ENCODE data around the gene TOX4. TPM values are rescaled to one million over a fixed set of nuclear protein-coding genes. Genes with fewer than 3 reads are reported as not detected.

Gene TOX4
- total and polyA plus RNA-seq, 2 donors (not counting 1 experiment from before 2014, with no cell fraction given): 33.6 to 74.1 TPM

DNA sequence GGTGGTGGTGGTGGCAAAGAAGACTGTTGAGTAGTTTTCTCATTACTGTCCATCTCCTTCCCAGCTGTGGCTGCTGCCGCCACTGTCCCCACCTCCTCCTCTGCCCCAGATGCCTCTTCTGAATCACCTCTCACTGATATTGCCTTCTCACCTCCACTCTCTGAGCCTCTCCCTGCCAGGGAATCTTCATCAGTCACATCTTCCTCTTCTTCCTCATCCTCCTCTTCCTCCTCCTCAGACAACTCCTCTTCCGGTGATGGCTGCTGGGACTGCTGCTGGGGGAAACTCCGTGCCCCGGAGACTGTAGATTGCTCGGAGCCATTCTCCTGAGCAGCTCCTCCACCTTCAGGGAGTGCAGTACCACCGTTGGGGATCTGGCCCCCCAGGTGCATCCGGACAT lies 46.2 kb downstream of the TOX4 start:
- CTCF ChIA-PET: interaction anchor here (0.8 kb wide), 1 partner anchor 13 kb away, joined by 4 read pairs; the partner anchor contains the start of gene METTL3

More for the DNA sequence above, 46.2 kb downstream of the TOX4 start:
- Mint-ChIP-seq H3K27ac (no peak overlapping the region), H3K4me1 (peaks cover 12% of the 10 kb centered on the region), H3K27me3 (peaks cover 32% of the 10 kb centered on the region), H3K9me3 (ENCODE audit: insufficient read depth) (no peaks in the 10 kb centered on the region), H3K4me3 (no peak overlapping the region)
- Histone ChIP-seq H2AFZ (ENCODE audit: insufficient read depth, low read depth, low read length, poor library complexity, severe bottlenecking) (no peak overlapping the region), H3K79me2 (ENCODE audit: control insufficient read depth, insufficient read depth, low read length) (no peaks in the 10 kb centered on the region), H4K20me1 (ENCODE audit: control insufficient read depth, insufficient read depth, low read length, poor library complexity, severe bottlenecking) (no peaks in the 10 kb centered on the region), H3K4me1 (ENCODE audit: control insufficient read depth in 2 of 2, insufficient read depth in 2 of 2, low read length in 2 of 2) (peaks cover 8 to 11% of the 10 kb centered on the region in 2 donors), H3K4me2 (replicated peaks; ENCODE audit: low read depth, low read length, poor library complexity, severe bottlenecking) (no peak overlapping the region), H3K27me3 (replicated peaks in 1 of 4; ENCODE audit: control extremely low read depth in 1 of 4, control insufficient read depth in 3 of 4, insufficient read depth in 4 of 4, low read length in 3 of 4) (peaks cover 0 to 9% (median 2%) of the 10 kb centered on the region in 4 experiments), H3K27ac (ENCODE audit: low read length in 2 of 2) (no peak overlapping the region), H3K4me3 (ENCODE audit: control extremely low read depth in 1 of 5, extremely low read depth in 1 of 5, insufficient read depth in 1 of 5, low read depth in 2 of 5, low read length in 4 of 5) (no peak overlapping the region), H3K36me3 (replicated peaks in 1 of 2; ENCODE audit: control extremely low read depth in 1 of 2, control insufficient read depth in 1 of 2, extremely low read depth in 1 of 2, insufficient read depth in 2 of 2, low read length in 1 of 2) (no peaks in the 10 kb centered on the region), H3K9me3 (ENCODE audit: control extremely low read depth in 1 of 3, control insufficient read depth in 2 of 3, insufficient read depth in 1 of 3, low read length in 2 of 3) (no peaks in the 10 kb centered on the region), H3K9ac (ENCODE audit: low read length) (no peak overlapping the region)
- intact Hi-C loops (cut with micrococcal nuclease): no loop called here
- no peak for TF ChIP-seq EZH2 (IDR thresholded peaks at IDR 0.05; ENCODE audit: borderline replicate concordance, insufficient read depth, low read depth, low read length, poor library complexity, severe bottlenecking)
- TF ChIP-seq, protein P1, sequence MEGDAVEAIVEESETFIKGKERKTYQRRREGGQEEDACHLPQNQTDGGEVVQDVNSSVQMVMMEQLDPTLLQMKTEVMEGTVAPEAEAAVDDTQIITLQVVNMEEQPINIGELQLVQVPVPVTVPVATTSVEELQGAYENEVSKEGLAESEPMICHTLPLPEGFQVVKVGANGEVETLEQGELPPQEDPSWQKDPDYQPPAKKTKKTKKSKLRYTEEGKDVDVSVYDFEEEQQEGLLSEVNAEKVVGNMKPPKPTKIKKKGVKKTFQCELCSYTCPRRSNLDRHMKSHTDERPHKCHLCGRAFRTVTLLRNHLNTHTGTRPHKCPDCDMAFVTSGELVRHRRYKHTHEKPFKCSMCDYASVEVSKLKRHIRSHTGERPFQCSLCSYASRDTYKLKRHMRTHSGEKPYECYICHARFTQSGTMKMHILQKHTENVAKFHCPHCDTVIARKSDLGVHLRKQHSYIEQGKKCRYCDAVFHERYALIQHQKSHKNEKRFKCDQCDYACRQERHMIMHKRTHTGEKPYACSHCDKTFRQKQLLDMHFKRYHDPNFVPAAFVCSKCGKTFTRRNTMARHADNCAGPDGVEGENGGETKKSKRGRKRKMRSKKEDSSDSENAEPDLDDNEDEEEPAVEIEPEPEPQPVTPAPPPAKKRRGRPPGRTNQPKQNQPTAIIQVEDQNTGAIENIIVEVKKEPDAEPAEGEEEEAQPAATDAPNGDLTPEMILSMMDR (IDR thresholded peaks at IDR 0.05): no peak
- 97% methylated on average over 6 of the region's 7 CpGs for WGBS (ENCODE audit: insufficient coverage)
- ATAC-seq (ENCODE audit: low read depth) (no peak), DNase-seq (no peak)
- POLR2A ChIA-PET: no interaction called here
